Astrocyte (in vitro differentiated cells and primary cell): ENCODE data around the gene CCL11.
"Not testable (repeated sequence)": the region's sequence is repeated elsewhere in the genome, so short reads cannot be mapped to it uniquely, and the experiment has no call there.

Source experiments
- EZH2 ChIP-seq: IDR thresholded peaks from 2 replicates; pipeline ENCODE4 v1.6.1; 2012; ENCODE audit warnings: mild to moderate bottlenecking, low read length, inconsistent platforms; ENCODE audit not compliant: insufficient read depth
- TF ChIP-seq, protein P1 (sequence below): IDR thresholded peaks from 2 replicates; pipeline ENCODE4 v1.5.1; 2011; ENCODE audit warnings: low read depth, mild to moderate bottlenecking, inconsistent platforms, low read length, moderate library complexity; ENCODE audit not compliant: insufficient read depth

DNA sequence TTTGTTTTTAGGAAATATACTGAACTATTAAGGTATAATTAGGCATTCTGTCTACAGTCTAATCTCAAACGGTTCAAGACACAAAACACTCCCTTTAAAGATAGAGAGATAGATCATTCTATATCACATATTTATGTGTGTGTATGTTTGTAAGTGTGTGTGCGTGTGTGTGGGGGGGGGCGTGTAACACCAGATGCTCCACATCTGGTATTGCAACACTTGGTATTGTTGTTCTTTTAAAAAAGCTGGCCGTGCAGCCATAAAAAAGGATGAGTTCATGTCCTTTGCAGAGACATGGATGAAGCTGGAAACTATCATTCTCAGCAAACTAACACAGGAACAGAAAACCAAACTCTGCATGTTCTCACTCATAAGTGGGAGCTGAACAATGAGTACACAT lies 42.0 kb downstream of the CCL11 start:
- TF ChIP-seq, protein P1, sequence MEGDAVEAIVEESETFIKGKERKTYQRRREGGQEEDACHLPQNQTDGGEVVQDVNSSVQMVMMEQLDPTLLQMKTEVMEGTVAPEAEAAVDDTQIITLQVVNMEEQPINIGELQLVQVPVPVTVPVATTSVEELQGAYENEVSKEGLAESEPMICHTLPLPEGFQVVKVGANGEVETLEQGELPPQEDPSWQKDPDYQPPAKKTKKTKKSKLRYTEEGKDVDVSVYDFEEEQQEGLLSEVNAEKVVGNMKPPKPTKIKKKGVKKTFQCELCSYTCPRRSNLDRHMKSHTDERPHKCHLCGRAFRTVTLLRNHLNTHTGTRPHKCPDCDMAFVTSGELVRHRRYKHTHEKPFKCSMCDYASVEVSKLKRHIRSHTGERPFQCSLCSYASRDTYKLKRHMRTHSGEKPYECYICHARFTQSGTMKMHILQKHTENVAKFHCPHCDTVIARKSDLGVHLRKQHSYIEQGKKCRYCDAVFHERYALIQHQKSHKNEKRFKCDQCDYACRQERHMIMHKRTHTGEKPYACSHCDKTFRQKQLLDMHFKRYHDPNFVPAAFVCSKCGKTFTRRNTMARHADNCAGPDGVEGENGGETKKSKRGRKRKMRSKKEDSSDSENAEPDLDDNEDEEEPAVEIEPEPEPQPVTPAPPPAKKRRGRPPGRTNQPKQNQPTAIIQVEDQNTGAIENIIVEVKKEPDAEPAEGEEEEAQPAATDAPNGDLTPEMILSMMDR, result not testable (repeated sequence)
- TF ChIP-seq EZH2, result not testable (repeated sequence)
